Activated CD4-positive, CD25-positive, alpha-beta regulatory T cell (primary cell): ENCODE measurements around the gene ARID1B.

Experiments used
- DNase-seq, 4 experiments: peaks; one replicate each; lab custom pipeline; 2025; lab: John Stamatoyannopoulos, UW

The ARID1B gene

DNA sequence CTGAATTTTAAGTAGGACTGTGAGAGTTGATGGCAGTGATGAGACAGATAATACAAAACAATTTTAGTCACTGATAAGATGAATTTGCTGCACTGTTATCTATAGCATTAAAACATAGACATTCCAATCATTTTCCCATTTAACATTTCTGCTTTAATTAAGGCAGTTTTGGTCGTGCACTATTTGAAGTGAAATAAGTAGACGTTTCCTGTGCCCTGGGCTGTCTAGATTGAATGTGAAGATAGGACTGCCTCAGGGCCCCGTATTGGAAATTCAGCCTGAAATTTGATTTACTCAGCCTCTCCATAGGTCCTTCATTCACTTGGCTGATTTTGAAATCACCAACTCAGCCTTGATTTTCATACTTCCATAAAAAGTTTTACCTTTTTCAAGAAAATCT lies 48.3 kb downstream of the ARID1B start:
- DNase-seq, result no peak

DNA sequence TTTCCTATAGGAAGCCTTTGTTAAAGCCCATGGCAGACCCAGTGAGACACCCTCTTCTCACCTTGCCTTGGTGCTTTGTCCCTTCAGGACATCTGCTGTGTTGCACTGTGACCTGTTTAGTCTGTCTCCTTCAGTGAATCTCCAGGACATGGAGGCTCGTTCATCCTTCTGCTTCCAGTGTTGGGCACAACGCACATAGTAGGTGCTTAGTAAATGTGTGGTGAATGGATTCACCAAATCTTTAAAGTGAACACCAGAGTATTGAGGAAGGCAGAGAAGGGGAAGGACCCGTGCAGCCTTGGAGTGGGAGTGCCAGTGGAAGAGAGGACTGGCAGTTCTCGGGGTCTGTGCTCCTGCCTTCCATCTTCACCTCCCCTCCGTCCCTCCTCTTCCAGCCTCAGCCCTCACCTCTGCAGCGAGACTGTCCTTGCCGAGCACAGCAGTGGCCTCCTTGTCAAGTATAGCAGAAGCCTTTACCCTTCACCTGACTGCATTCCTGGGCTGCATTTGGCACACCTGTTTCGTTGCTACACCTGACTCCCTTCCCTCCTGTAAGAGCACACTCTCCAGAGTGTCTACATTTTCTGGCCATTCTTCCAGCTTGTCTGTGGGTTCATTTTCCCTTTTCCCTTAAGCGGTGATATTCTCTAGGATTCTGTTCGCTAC lies 49.2 kb downstream of the ARID1B start:
- no peak for DNase-seq

DNA sequence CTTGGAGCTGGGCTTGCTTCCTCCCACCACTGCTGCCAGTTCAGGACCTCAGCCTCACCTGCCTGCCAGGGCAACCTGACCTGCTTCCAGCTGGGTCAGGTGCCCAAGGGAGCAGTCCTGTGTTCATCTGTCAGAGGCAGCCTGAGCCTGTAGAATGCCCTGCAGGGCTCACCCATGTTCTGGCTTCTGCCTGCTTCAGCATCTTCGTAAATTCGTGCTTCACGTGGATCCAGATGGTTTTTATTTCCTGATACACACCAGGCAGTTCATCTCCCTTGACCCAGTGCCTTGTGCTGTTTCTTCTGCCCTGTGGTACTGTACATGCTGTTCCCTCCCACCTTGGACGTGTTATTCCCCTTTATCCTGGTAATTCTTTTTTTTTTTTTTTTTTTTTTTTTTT lies 50.2 kb downstream of the ARID1B start:
- DNase-seq, result no peak

DNA sequence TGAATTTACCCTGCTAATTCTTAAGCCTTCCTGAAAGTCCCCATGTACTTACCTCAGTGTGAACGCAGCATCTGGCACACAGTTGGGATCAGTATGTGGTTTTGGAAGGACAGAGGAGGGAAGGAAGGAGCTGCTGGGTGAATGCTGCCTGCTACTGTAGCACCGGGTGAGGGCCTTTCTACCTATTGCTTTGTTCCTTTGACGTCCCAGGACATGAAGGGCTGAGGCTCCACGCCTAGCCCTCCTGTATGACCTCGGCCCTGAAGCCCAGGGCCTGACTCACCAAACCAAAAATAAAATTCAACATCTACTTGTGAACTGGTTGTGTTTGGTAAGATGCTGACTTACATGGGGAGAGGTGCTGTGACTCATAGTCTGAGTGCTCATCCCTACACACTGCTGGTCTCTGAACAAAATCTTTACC lies 51.1 kb downstream of the ARID1B start:
- DNase-seq, result no peak

DNA sequence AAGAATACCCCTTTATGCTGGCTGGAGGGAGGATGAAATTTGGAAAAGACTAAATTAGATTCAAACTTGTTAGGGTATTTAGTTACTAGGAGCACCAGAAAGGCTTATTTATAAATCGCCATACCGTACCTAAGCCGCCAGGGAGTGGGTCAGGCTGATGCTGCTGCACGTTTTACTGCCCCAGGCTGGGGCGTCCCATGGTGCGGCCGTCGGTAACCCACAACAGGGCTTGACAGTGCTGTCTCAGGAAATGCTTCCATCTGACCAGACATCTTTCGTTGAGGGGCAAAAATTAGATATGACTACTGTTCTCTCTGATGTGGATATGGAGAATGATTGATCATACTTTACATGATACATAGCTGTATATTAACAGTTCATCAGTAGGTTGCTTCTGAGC lies 52.9 kb downstream of the ARID1B start:
- DNase-seq, result no peak

DNA sequence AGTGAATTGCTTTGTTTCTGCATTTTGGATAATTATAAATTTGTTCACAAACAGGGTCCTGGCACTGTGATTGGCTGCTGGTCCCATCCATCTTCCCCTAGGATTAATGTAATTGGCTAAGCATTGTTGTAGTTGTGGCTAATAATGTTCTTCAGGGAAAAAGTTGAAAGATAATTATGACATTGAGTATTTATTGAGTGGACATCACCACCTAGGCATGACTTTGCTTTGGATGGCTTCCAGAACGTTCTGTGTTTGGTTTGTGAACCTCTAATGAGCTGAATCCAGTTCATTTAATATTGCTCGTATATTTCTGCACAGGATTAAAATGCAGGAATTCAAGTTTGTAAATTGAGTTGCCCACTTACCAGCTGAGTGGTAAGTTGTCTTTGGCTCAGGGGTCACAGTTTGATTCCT lies 55.1 kb downstream of the ARID1B start:
- DNase-seq, result no peak

DNA sequence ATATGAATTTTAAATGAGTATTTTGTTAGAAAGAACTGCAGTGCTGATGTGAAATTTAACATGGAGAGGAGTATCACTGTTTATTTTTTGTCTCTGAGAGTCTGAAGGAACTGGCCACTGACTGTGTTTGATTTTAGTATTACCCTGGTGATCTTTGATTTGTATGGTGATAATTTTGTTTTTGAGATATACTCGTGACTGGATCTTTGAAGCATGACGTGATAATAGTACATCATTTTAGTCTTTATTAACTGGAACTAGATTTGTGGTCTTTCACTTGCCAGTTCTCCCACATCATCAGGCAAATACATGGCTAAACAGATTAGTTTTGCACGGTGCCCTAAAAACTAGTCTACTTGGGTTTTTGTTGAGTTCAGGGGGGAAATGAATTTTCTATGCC lies 55.5 kb downstream of the ARID1B start:
- no peak for DNase-seq

DNA sequence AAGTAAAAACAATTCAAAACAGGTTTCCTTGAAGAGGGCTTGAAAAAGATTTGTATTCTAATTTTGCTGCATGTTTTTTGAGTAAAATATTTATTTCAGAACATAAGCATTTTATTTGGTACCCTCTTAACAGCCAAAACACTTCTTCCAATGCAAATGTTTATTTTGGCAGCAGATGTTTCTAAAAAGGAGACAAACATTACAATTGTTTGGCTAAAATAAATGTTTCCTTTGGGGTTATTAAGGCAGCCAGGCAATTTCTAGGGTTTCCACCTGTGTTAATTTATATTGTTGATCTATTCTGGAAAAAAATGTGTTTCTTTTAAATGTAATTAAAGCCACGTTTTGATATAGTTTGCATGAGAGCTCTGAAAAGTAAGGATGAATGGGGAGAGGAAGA lies 56.6 kb downstream of the ARID1B start:
- no peak for DNase-seq

DNA sequence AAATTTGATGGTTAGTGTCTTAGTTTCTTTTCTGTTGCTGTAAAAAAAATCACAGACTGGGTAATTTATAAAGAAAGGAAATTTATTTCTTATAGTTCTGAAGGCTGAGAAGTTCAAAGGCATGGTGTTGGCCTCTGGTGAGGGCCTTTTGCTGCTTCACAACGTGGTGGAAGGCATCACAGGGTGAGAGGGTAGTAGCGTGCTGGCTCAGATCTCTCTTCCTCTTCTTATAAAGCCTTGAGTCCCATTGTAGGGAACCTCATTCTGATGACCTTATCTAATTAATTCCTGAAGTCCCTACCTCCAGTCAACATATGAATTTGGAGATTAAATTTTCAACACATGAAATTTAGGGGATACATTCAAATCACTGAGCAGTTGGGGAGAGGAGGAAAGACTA lies 62.0 kb downstream of the ARID1B start:
- DNase-seq, result no peak

DNA sequence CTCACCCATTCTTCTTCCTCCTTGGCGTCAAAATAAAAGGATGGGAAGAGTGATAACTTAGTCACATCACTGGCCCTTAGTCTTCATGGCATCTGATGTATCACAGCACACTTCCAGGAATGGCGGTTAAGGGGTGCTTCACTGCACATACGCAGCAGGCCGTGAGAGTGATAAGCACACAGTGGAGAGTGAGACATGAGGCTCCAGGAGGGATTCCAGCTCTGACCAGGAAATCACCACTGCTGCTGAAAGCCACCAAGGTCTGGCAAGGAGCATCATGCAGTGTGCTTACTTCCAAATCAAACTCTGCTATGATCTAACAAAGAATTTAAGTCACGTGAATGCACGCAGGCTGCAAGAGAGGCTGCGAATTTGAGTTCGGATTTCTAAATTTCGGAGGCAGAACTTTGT lies 62.4 kb downstream of the ARID1B start:
- no peak for DNase-seq

DNA sequence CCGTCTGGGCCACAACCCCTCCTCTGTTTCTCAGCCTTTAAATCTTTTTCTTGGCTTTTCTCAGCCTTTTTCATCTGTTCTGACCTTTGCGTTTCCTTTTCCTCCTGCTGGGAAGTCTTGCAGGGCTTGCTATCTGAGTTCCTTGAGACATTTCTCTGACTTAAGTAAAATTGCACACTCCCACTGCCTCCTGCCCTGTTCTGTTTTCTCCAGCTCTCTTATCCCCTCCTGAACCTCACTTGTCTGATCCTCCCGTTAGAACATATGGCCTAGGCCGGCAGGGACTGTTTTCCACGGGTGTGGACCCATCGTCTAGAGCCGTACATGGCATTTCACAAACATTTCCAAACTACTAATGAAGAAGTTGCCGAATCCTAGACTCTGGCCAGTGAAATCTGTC lies 63.0 kb downstream of the ARID1B start:
- DNase-seq, result no peak

DNA sequence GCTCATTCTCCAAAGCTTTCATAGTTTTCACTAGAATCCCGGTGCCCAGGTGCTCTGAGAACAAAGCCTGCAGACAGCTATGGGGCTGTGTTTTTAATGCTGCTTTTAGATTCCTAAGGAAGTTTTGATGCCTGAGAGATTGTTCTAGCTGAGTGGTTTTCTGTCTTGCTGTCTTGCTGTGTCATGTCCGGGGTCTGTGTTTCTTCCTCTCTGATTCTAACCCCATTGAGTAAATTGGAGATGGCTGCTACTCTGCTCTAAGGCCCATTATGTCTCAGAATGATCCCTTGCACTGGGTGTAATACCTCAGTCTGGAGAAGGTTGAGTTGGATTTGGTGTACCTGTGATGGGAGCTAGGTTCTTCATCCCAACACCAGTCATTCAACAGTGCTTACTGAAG lies 63.4 kb downstream of the ARID1B start:
- DNase-seq, result no peak

DNA sequence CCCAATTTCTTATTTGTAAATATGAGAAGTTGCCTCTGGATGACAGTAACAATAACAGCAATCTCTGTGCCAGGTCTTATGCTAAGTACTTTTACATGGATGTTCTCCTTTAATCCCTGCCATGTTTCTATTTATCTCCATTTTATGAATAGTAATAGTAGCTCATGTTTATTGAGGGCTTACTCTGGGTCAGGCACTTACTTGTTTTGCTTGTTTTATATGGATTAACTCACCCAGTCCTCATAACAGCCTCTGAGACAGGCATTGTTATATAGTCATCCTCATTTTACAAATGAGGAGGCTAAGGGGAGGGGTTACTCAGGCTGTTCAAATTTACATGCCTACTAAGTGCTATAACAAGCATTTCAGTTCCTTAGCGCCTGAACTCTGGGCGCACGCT lies 64.3 kb downstream of the ARID1B start:
- DNase-seq, result no peak

DNA sequence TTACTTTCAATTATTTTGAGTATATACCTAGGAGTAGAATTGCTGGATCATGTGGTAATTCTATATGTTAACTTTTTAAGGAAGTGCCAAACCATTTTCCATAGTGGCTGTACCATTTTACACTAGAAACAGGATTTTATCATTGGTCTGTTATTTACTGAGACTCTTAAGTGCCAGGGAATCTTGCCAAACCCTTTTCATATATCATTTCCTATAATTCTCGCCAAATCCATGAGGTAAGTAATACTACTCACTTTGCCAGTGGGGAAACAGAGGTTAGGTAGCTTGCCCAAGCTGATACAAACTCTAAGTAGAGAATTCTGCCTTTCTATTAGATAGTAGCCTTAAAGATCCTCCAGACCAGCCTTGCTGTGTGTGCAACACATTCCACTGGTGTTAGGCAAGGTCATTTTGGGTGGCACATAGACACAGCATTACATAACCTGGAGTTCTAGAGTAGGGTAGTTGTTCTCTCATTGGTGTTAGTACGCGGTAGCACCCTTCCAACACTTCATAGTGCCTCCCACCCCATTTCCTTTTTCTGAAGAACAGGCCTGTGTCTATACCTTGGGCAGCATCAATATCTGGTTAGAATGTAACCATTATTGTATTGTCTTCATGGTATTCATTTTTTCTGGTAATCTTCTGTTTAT lies 65.5 kb downstream of the ARID1B start:
- DNase-seq, result no peak

DNA sequence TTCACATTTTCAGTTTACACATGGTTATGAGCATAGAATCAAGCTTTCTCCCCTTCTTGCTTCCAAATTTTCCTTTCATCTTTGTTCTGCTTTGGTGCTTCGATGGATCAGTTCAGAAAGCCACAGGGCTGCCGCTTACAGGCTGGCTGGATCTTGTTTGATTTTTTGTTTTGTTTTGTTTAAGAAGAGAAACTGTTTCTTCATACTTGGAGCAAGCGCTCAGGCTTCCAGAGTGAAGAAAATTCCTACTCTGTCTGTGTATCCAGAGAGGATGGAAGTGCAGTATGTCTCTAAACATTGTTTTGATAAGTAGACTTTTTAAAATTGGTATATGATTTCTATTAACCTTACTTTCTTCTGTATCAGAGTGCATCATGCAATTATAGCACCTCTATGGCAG lies 66.9 kb downstream of the ARID1B start:
- no peak for DNase-seq

DNA sequence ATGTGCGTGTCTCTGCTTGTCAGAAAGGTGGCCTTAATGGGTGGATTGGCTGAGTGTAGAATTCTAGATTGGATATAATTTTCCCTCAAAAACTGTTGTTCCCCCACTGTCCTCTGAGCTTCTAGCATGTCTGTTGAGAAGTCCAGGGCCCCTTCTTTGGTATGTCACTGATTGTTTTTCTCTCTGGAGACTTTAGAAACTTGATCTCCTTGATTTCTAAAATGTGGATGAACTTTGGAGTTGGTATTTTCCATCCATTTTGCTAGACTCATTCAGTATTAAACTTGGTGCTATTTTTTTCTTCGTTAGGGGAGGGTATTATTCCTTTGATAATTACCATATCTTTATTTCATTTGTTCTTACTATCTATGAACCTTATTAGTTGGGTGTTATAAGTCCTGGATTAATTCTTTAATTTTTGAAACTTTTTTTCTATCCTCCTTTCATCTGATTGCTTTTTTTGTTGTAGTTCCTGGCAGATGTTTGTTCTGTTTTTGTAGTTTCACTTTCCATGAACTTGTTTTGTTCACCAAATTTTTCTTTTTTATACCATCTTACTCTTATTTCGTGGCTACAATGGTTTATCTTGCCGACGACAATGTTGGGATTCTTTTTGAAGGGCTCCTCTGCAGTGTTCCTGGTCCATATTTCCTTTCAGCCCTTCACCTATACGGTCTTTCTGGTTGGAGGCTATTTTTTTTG lies 68.4 kb downstream of the ARID1B start:
- no peak for DNase-seq

DNA sequence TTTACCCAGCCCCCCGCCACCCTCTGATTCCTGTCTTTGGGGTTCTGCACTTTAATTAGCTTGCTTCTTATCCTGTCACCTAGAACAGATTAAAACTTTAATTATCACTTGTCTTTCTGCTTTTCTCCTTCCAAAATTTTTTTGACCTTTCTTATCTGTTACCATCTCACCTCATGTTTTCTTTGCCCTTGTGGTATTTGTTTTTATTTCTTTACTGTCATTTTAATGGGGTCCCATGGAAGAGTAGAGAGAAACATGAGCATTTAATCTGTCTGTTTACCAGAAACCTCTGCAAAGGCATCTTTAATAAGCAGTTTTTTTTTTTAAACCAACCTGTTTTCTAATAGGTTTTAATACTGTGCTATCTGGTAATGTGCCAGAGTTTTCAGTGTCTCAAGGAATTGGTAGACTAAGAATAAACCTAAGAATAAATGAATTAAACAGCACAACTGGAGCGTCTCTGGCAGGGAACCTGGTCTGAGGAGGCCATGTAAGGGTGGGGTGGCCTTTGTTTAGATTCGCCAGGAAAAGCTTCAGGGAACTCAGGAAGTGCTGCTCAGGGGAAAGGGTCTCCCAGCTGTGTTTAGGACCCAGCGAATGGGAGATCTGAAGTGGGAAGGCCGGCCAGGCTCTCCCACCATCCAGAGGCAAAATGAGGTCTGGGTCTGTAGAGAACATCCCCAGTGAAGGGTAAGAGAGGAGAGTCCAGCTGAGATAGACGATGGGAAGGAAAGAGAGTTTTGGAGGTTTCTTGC lies 69.8 kb downstream of the ARID1B start:
- no peak for DNase-seq

DNA sequence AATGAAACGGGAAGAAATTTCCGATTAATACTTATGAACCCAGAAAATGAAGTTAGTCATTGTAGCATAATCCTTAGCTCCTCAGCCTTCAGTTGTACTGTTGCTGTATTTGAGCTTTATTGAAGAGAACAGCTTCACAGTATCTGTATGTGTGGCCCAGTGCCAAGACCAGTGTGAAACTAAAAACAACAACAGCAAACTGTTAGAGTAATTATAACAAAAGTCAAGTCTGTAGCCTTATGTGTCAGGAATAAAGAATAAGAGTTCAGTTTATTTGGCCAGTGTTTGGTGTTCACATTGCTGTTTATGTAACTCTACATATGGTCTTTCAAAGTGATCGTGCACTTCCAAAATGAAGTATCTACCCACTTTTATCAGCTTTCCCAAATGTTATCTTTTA lies 70.9 kb downstream of the ARID1B start:
- DNase-seq, result no peak

DNA sequence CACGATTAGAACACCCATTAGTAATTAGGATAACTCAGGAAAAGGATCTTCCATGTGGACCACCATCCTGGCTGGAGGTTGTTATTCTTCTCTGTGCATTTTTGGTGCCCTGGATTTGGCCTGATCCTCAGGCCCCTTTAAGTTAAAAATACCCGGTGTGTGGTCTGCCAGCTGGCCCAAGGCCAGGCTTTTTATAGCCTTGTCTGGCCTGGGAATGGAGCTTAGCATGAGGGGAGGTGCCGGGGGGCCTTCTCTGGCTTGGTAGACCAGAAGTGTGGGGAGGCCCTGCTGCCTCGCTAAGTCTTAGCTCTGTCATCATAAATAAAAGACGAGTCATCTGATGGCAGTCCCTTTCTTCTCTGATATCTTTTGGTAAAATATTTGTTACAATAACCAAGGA lies 71.4 kb downstream of the ARID1B start:
- no peak for DNase-seq

DNA sequence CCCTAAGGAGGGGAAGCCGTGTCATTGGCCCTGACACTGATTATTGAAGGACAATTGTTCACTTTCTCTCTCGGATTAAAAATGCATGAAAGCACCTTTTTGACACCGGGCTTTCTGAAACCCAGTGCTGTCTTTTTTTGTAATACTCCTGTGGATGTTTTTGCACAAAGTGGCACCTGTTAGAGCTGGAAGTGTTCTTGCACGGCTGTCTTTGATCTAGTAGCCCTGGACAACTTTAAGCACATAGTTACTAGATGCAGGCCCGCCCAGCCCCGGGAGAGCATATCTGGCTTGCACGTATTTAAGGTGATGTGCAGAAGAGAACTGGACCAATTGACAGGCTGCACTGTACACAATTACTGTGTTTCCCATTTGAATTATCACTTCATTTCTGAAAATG lies 72.6 kb downstream of the ARID1B start:
- no peak for DNase-seq

DNA sequence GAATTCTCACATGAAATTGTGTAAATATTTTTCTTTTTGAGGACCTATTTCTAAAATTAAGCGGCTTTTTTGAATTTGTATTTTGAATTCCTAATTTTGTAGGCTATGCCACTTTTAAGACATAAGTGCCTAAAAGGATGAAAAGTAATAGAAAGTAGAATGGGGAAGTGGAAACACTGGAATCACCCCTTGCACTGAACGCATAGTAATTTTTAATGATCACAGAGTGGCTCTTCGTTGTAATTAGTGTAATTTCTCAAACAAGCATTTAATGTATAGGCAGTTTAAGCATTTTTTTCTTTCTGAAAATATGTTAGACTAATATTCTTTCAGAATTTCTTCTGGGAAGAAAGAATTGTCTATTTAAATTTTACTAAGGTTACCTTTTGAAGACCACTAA lies 73.2 kb downstream of the ARID1B start:
- DNase-seq, result no peak

DNA sequence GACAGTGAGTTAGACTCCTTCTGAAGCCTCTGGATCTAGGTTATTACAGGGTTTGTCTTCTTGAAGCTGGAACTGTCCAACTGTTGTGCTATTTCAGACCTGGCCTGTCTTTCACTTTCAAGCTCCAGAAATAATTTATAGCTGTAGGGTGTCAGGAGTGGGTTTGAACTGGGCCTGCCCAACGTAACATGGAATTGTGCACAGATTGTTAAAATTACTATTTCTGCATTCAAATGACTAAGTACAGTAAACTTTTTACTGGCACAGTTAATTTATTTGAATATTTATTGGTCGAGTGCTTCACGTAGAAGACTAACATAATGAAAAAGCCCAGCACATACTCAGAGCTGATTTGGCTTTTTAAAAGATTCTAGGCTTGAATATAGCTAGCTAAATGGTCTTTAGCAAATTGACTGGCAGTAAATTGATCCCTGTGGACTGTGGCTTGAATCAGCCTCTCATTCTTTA lies 74.3 kb downstream of the ARID1B start:
- no peak for DNase-seq
